GM13977 (cell line): Measurements from ENCODE around the gene RHOG.
"Not testable (repeated sequence)": the region's sequence is repeated elsewhere in the genome, so short reads cannot be mapped to it uniquely, and the experiment has no call there.

Source experiments
- DNase-seq: peaks from one replicate; pipeline ENCODE4 v3.0.0; 2012; ENCODE audit warnings: low spot score
- CTCF ChIP-seq: IDR thresholded peaks from 2 replicates; pipeline ENCODE4 v1.5.1; 2012; ENCODE audit warnings: mild to moderate bottlenecking, control low read depth; ENCODE audit not compliant: insufficient read depth; ENCODE audit errors: extremely low read depth, missing control alignments
- in situ Hi-C: fragments of 300-500 bp; cut with MboI; formaldehyde crosslinking; loops from one replicate; pipeline ENCODE4 v1.12.0; 2022; ENCODE audit warnings: low sequenced_read_pairs, low pct_unique_long_range_greater_than_20kb, mixed read lengths, inconsistent platforms; ENCODE audit not compliant: unreplicated experiment

RHOG gene

DNA sequence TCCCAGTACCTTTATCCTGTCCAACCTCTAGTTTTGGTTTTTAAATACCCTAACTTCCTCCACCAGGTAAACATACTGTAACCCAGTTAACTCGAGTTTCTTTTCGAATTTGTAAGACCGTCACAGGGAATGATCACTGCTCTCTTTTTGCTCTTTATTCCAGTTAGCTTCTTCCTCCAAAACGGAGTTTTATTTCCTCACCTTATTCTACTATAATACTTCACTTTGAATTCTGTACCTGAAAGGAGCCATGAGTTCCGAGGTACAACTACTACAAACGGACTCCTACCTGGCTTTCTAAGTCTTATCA lies 44.8 kb downstream of the RHOG start:
- no peak for DNase-seq
- in situ Hi-C loops = no loop called here
- TF ChIP-seq CTCF = no peak

- no peak for TF ChIP-seq CTCF
- in situ Hi-C loops = no loop called here
- DNase-seq = no peak
These were observed 45.4 kb downstream of the RHOG start for GRCh38 chr11:3795131-3796001.

GRCh38 chr11:3794387-3794786 lies 46.4 kb downstream of the RHOG start:
- DNase-seq, in situ Hi-C loops: not testable (repeated sequence)

- TF ChIP-seq CTCF = no peak
- in situ Hi-C loops = no loop called here
- DNase-seq = no peak
These were observed 53.9 kb downstream of the RHOG start for GRCh38 chr11:3786781-3787428.

GRCh38 chr11:3783611-3784010 lies 57.1 kb downstream of the RHOG start:
- in situ Hi-C loops = no loop called here
- TF ChIP-seq CTCF = no peak
- DNase-seq = no peak

DNA sequence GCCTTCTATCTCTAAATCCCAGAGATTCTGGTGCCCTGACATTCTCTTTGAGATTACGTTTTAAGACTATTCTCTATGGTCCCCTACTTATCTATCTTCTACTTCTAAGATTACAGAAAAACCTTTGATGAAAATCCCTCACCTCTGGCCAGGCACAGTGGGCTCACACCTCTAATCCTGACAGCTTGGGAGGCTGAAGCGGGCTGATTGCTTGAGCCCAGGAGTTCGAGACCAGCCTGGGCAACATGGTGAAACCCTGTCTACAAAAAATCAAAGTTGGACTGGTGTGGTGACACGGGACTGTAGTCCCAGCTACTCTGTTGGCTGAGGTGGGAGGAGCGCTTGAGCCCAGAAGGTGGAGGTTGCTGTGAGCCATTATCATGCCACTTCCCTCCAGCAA lies 57.8 kb downstream of the RHOG start:
- no peak for DNase-seq
- TF ChIP-seq CTCF = no peak
- in situ Hi-C loops = no loop called here

DNA sequence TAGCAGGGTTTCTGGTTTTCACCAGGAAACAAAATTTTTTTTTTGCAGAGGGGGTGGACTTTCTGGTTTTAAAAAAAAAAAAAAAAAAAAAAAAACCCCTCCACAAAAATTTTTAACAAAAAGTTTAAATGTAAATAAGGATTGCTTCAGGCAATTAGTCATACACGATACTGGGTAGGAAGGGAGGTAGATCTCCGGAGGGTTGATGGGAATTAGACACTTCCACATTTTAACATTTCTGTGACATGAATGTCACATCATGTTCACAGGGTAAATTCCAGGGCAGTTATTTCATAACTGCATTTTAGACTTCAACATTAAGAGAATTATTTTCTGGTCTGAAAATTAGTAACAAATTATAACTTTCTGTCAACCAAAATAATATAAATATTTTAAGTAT lies 59.3 kb downstream of the RHOG start:
- TF ChIP-seq CTCF = no peak
- no peak for DNase-seq
- in situ Hi-C loops = no loop called here
